Activated CD4-positive, alpha-beta T cell treated with anti-CD3 and anti-CD28 coated beads, Interleukin-10, Interleukin-2, amounts not matched to agents 100 ng/mL and 50 ng/mL, durations not matched to agents 16 hours and 8 hours (primary cell): ENCODE measurements around the gene CSNK2B.

ENCODE experiments used
- DNase-seq: peaks from one replicate; pipeline ENCODE4 v3.0.0-alpha.2; 2020

Gene CSNK2B

GRCh38 chr6:31665501-31666336 lies at the start of gene CSNK2B:
TSS of gene CSNK2B (plus strand) at chr6:31666080. CDS start at chr6:31666832, 752 bp downstream.
- DNase-seq: peak; percentile 99

- DNase-seq: no peak
These were observed 48.9 kb upstream of the CSNK2B start for GRCh38 chr6:31617010-31617409.

DNA sequence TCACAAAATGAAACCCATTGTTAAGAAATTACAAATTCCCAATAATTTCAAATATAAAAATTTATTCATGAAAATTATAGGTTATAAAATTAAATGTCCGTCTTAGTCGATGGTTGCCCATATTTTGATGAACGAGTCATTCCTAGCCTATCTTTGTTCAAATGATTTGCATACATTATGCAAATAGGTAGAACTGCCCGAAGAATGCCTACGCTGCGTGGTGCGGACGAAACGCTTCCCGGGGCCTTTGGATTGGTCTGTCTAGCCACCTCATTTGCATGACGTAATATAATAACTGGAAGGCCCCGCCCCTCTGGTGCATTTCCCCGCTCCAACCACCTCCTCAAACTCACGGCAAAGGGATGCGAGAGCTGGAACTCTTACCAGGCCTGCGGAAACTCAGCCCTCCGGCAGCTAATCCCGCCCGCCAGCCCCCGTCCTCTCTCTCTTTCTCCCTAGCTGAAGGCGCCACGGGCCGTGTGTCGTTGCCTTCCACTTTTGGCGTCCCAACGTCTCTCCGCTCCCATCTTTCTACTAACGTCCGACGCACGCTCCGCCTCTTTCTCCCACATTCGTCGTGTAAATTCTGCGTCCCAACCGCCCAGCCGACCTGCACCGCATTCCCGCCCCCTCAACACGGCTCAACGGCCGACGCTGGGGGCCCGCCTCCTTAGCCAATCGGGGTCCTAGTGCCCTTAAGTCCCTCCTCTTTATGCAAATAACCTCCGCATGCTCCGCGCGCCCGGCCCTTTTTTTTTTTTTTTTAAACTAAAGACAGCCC lies 45.9 kb upstream of the CSNK2B start:
- peak; percentile 99 for DNase-seq

- peak; percentile 86 for DNase-seq
These were observed 45.1 kb upstream of the CSNK2B start, which contains the start of gene PRRC2A for GRCh38 chr6:31620586-31621319. TSS of gene PRRC2A (plus strand) at chr6:31620715. CDS start at chr6:31622790, 2,075 bp downstream.

- DNase-seq: no peak
These were observed 44.5 kb upstream of the CSNK2B start for GRCh38 chr6:31621320-31621939.

DNA sequence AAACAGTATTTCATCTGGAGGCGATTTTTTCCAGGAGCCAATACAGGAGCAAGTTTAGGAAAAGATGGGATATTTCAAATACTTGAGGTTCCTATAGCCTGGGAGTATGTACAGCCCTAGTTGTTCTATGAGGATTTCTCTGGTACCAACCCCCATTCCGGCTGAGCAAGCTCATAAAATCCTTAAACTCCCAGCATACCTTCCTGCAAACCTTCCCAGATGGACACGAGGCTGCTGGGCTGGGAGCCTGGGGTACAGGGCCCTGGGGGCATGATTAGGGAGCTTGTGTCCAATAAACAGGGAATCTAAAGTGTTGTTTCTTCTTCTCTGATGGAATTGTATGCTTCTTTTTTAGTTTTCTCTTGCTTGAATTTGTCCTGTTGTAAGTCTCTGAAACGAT lies 43.9 kb upstream of the CSNK2B start:
- DNase-seq: no peak

- DNase-seq: no peak
These were observed 43.2 kb upstream of the CSNK2B start for GRCh38 chr6:31622684-31623091.

DNA sequence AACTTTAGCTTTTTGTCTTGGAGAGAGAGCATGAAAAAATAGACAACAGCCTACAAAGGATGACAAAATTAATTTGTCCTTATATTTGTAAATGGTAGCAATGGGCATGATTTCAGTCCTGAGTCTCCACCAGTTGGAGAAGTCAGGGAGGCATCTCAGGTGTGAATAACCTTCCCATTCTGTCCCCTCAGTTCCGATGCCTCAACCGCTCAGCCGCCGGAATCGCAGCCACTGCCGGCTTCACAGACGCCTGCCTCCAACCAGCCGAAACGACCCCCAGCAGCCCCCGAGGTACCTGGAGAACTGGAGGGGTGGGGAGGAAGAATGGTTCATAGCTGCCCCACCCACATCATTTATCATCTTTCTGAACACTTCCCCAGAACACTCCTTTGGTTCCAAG lies 41.8 kb upstream of the CSNK2B start:
- DNase-seq: no peak

GRCh38 chr6:31626952-31627351 lies 38.9 kb upstream of the CSNK2B start:
- no peak for DNase-seq

- DNase-seq: no peak
These were observed 38.1 kb upstream of the CSNK2B start for GRCh38 chr6:31627690-31628287.

- DNase-seq: no peak
These were observed 36.9 kb upstream of the CSNK2B start for GRCh38 chr6:31629014-31629413.

GRCh38 chr6:31630177-31630934 lies 35.5 kb upstream of the CSNK2B start:
- no peak for DNase-seq

DNA sequence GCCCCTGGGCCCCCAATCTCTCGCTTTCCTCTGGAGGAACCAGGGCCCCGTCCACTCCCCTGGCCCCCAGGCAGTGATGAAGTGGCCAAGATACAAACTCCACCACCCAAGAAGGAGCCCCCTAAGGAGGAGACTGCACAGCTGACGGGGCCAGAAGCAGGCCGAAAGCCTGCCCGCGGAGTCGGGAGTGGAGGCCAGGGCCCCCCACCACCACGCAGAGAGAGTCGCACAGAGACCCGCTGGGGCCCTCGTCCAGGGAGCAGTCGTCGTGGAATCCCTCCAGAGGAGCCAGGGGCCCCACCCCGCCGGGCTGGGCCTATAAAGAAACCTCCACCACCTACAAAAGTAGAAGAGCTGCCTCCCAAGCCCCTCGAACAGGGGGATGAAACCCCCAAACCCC lies 34.7 kb upstream of the CSNK2B start:
- no peak for DNase-seq

DNA sequence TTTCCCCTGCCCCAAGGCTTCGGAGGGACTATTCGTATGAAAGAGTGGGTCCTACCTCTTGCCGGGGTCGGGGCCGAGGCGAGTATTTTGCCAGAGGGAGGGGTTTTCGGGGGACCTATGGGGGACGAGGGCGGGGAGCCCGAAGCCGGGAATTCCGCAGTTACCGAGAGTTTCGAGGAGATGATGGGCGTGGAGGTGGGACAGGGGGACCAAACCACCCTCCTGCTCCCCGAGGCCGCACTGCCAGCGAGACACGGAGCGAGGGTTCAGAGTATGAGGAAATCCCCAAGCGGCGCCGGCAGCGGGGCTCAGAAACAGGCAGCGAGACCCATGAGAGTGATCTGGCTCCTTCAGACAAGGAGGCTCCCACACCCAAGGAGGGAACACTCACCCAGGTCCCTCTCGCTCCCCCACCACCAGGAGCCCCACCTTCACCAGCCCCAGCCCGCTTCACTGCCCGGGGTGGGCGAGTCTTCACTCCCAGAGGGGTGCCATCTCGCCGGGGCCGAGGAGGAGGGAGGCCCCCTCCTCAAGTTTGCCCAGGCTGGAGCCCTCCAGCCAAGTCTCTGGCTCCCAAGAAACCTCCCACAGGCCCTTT lies 34.1 kb upstream of the CSNK2B start:
- no peak for DNase-seq

- no peak for DNase-seq
These were observed 33.5 kb upstream of the CSNK2B start for GRCh38 chr6:31632279-31632946.

GRCh38 chr6:31633447-31633846 lies 32.4 kb upstream of the CSNK2B start:
- no peak for DNase-seq

DNA sequence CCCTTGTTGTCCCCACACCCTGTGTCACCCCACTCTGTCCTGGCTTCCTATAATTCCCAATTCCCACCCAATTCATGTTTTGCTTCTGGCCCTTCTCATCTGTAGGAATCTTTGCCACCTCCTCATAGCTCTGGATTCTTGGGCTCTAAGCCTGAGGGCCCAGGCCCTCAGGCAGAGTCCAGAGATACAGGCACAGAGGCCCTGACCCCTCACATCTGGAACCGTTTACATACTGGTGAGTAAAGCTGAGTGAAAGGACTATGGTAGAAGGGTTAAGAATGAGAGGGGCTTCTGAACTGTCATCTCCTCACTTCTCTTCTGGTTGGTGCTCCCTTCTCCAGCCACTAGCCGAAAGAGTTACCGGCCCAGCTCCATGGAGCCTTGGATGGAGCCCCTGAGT lies 31.7 kb upstream of the CSNK2B start:
- DNase-seq: no peak

DNA sequence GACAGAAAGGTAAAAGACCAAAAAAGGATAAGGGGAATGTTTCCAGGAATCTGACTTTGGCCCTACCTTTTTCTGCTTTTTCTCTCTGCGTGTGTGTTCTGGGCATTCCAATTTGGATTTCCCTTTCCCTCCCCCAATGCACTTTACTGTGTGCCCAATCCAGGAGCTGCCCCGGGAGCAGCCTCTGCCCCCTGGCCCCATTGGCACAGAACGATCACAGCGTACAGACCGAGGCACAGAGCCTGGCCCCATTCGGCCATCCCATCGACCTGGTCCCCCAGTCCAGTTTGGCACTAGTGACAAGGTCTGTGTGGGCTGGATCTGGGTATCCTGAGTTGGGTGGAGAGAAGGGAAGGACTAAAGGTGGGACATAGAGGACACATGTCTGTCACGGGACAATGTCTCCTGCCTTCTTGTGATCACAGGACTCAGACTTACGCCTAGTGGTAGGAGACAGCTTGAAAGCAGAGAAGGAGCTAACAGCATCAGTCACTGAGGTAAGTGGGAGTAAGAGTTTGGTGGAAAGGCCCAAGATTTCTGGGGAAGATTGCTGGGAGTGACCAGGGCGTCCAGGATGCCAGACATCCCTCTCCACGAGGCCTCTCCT lies 30.8 kb upstream of the CSNK2B start:
- DNase-seq: no peak

- DNase-seq: no peak
These were observed 28.9 kb upstream of the CSNK2B start for GRCh38 chr6:31636698-31637596.
